CD14-positive monocyte (primary cell): ENCODE data around the gene TNFAIP8. TPM values are rescaled to one million over a fixed set of nuclear protein-coding genes. Genes with fewer than 3 reads are reported as not detected.

ENCODE experiments used
- DNase-seq, 3 donors: peaks; one replicate each; pipeline ENCODE4 v3.0.0-alpha.2; 2011 to 2022
- H2AFZ ChIP-seq: 2 replicates; pipeline ENCODE4 v1.6.0; 2012; ENCODE audit warnings: mild to moderate bottlenecking, low read depth, low read length, inconsistent platforms; ENCODE audit not compliant: insufficient read depth, poor library complexity, severe bottlenecking
- H3K27ac ChIP-seq, 2 donors: 1 replicate in 1 of 2; 2 replicates in 1 of 2; pipeline ENCODE4 v1.5.1; 2012 to 2013; ENCODE audit warnings: low read length in 2 of 2, control low read depth in 1 of 2, inconsistent platforms in 1 of 2, low read depth in 1 of 2, mild to moderate bottlenecking in 1 of 2
- H3K27me3 ChIP-seq, 2 donors: one replicate each; pipeline versions ENCODE4 v1.6.0 to v1.6.1; 2011 to 2013; ENCODE audit warnings: low read length in 2 of 2; ENCODE audit not compliant: control insufficient read depth in 2 of 2, insufficient read depth in 2 of 2
- H3K36me3 ChIP-seq, 2 donors: replicated peaks in 1 of 2; 1 replicate in 1 of 2; 2 replicates in 1 of 2; pipeline versions ENCODE4 v1.5.1 to v1.6.1; 2012 to 2013; ENCODE audit warnings: low read length in 2 of 2, control low read depth in 1 of 2, inconsistent platforms in 1 of 2, mild to moderate bottlenecking in 1 of 2; ENCODE audit not compliant: insufficient read depth in 2 of 2, control insufficient read depth in 1 of 2
- H3K4me1 ChIP-seq, 2 donors: 1 replicate in 1 of 2; 2 replicates in 1 of 2; pipeline versions ENCODE4 v1.5.1 to v1.6.1; 2012 to 2013; ENCODE audit warnings: low read length in 2 of 2, control low read depth in 1 of 2, inconsistent platforms in 1 of 2, mild to moderate bottlenecking in 1 of 2, moderate library complexity in 1 of 2; ENCODE audit not compliant: insufficient read depth in 2 of 2, control insufficient read depth in 1 of 2
- H3K4me2 ChIP-seq: replicated peaks from 2 replicates; pipeline ENCODE3; 2012; ENCODE audit warnings: low read length, moderate library complexity, mild to moderate bottlenecking; ENCODE audit not compliant: poor library complexity, severe bottlenecking; ENCODE audit errors: extremely low read depth
- H3K4me3 ChIP-seq, 3 experiments: fragments of 200-600 bp in 1 of 3; sonication (generic) in 1 of 3; replicated peaks in 1 of 3; 1 replicate in 2 of 3; 2 replicates in 1 of 3; pipeline ENCODE4 v1.5.1; 2011 to 2013; ENCODE audit warnings: low read length in 3 of 3, mild to moderate bottlenecking in 3 of 3, control low read depth in 2 of 3, low read depth in 2 of 3, inconsistent platforms in 1 of 3, moderate library complexity in 1 of 3
- H3K79me2 ChIP-seq: 2 replicates; pipeline ENCODE4 v1.6.0; 2012; ENCODE audit warnings: mild to moderate bottlenecking, control low read depth, inconsistent platforms, low read length, moderate library complexity; ENCODE audit not compliant: insufficient read depth
- H3K9ac ChIP-seq: 2 replicates; pipeline ENCODE4 v1.6.0; 2017; ENCODE audit warnings: low read length, mild to moderate bottlenecking; ENCODE audit not compliant: insufficient read depth, poor library complexity, severe bottlenecking
- H3K9me3 ChIP-seq, 2 donors: replicated peaks in 1 of 2; 1 replicate in 1 of 2; 2 replicates in 1 of 2; pipeline versions ENCODE4 v1.5.1 to v1.6.1; 2012 to 2013; ENCODE audit warnings: low read length in 2 of 2, control low read depth in 1 of 2; ENCODE audit not compliant: control insufficient read depth in 1 of 2, insufficient read depth in 1 of 2
- H4K20me1 ChIP-seq: 2 replicates; pipeline ENCODE4 v1.6.0; 2012; ENCODE audit warnings: mild to moderate bottlenecking, low read length, control low read depth, moderate library complexity; ENCODE audit not compliant: insufficient read depth
- H3K27ac Mint-ChIP-seq, 7 donors: one replicate each; pipeline ENCODE4 v1.8.0; 2020; ENCODE audit warnings: mild to moderate bottlenecking in 7 of 7, mixed read lengths in 7 of 7, moderate library complexity in 6 of 7, inconsistent platforms in 2 of 7
- H3K27me3 Mint-ChIP-seq, 3 donors: one replicate each; pipeline ENCODE4 v1.8.0; 2021 to 2022; ENCODE audit warnings: low read depth in 3 of 3, mild to moderate bottlenecking in 3 of 3, mixed read lengths in 3 of 3, moderate library complexity in 3 of 3, inconsistent platforms in 1 of 3
- H3K36me3 Mint-ChIP-seq, 2 donors: one replicate each; pipeline ENCODE4 v1.8.0; 2020; ENCODE audit warnings: mixed read lengths in 2 of 2, inconsistent platforms in 1 of 2, mild to moderate bottlenecking in 1 of 2
- H3K4me1 Mint-ChIP-seq: one replicate; pipeline ENCODE4 v1.8.0; 2020; ENCODE audit warnings: mild to moderate bottlenecking, mixed read lengths
- H3K4me3 Mint-ChIP-seq, 2 donors: one replicate each; pipeline ENCODE4 v1.8.0; 2020; ENCODE audit warnings: mild to moderate bottlenecking in 2 of 2, mixed read lengths in 2 of 2, moderate library complexity in 1 of 2
- H3K9me3 Mint-ChIP-seq, 7 donors: one replicate each; pipeline ENCODE4 v1.8.0; 2020 to 2022; ENCODE audit warnings: mixed read lengths in 7 of 7, mild to moderate bottlenecking in 6 of 7, moderate library complexity in 6 of 7, inconsistent platforms in 2 of 7
- CTCF ChIP-seq: fragments of 200-600 bp; IDR thresholded peaks from one replicate; pipeline ENCODE4 v1.8.0; 2022; ENCODE audit warnings: antibody characterized with exemption, mild to moderate bottlenecking
- WGBS: methylation state at CpG from one replicate; pipeline ENCODE4 v1.1.5; 2013; ENCODE audit warnings: missing lambda C conversion rate; ENCODE audit not compliant: insufficient coverage; 5-methylcytosine and 5-hydroxymethylcytosine counted together
- intact Hi-C, 2 donors: fragments of 100-400 bp; cut with micrococcal nuclease; formaldehyde crosslinking; loops; one replicate each; pipeline versions ENCODE4 v1.15.0 to v1.15.1; 2023
- polyA plus RNA-seq, 3 donors: library from polyadenylated mRNA; depleted of rRNA in 1 of 3; unstranded in 2 of 3; stranded (reverse) in 1 of 3; fragments of 300-500 nt in 2 of 3; fragments of >200 nt in 1 of 3; fragmentation: Illumina TruSeq in 2 of 3; gene quantifications; 1 replicate in 2 of 3; 2 replicates in 1 of 3; pipeline ENCODE4 v1.2.3, GENCODE V29; 2012 to 2021

The TNFAIP8 gene
- polyA plus RNA-seq, 3 donors, result 20.6 to 55.5 (median 47.0) TPM

DNA sequence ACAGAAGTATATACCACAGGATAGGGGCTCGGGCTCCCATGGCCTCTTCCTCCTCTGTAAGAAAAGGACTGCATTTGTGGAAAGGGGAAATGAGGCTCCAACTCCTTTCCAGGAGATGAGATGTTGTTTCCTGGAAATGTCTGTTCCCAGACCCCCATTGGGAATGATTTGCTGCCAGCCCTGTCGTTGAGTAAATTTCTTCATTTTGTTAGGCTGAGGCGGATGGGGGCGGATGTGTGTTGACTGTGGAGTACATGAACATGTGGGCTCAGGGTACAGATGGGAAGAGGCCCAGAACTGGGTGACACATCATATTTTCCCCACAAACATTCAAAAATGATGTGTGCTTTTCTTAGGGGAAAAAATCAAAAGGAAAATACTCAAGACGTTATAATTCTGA, 28.8 kb upstream of the TNFAIP8 start:
- Histone ChIP-seq H3K9me3 (no peaks in the 10 kb centered on the region), H2AFZ (no peak overlapping the region), H3K27ac (peak overlapping the region in 1 of 2 donors; percentile 57), H3K4me2 (no peak overlapping the region), H4K20me1 (peaks cover 88% of the 10 kb centered on the region), H3K27me3 (no peaks in the 10 kb centered on the region), H3K79me2 (peaks cover 99% of the 10 kb centered on the region), H3K36me3 (peaks cover 0 to 5% of the 10 kb centered on the region in 2 donors), H3K4me1 (peaks cover 54 to 65% of the 10 kb centered on the region in 2 donors), H3K4me3 (no peak overlapping the region), H3K9ac (no peak overlapping the region)
- peaks cover 73% of the 10 kb centered on the region for H3K4me1 Mint-ChIP-seq
- peaks cover 10 to 13% of the 10 kb centered on the region in 2 donors for H3K36me3 Mint-ChIP-seq
- no CpG with 5 or more reads among the region's 5 CpGs for WGBS
- peak overlapping the region in 6 of 7 donors; percentile 5 to 89 (median 58) for H3K27ac Mint-ChIP-seq
- DNase-seq, result no peak
- TF ChIP-seq CTCF, result no peak
- H3K9me3 Mint-ChIP-seq, result no peaks in the 10 kb centered on the region
- intact Hi-C loops, result no loop called here
- no peak overlapping the region for H3K4me3 Mint-ChIP-seq
- peaks cover 0 to 3% (median 2%) of the 10 kb centered on the region in 3 donors for H3K27me3 Mint-ChIP-seq

- Mint-ChIP-seq H3K4me3 (no peak overlapping the region), H3K27ac (peak overlapping the region in 2 of 7 donors; percentile 0 to 51), H3K36me3 (peaks cover 9 to 13% of the 10 kb centered on the region in 2 donors), H3K9me3 (no peaks in the 10 kb centered on the region), H3K4me1 (peaks cover 72% of the 10 kb centered on the region), H3K27me3 (peaks cover 0 to 3% (median 2%) of the 10 kb centered on the region in 3 donors)
- intact Hi-C loops, result no loop called here
- peaks cover 83% of the 10 kb centered on the region for H4K20me1 ChIP-seq
- H3K79me2 ChIP-seq, result peaks cover 99% of the 10 kb centered on the region
- 56% methylated on average over 3 of the region's 10 CpGs for WGBS
- no peak overlapping the region for H3K9ac ChIP-seq
- H3K4me3 ChIP-seq, result no peak overlapping the region
- H2AFZ ChIP-seq, result no peak overlapping the region
- H3K27me3 ChIP-seq, result no peaks in the 10 kb centered on the region
- H3K36me3 ChIP-seq, result peaks cover 0 to 5% of the 10 kb centered on the region in 2 donors
- H3K9me3 ChIP-seq, result no peaks in the 10 kb centered on the region
- peak overlapping the region in 1 of 2 donors; percentile 52 for H3K27ac ChIP-seq
- DNase-seq, result no peak
- no peak overlapping the region for H3K4me2 ChIP-seq
- no peak for TF ChIP-seq CTCF
- H3K4me1 ChIP-seq, result peaks cover 51 to 64% of the 10 kb centered on the region in 2 donors
These were observed 26.8 kb upstream of the TNFAIP8 start for GRCh38 chr5:119328753-119329602.
